SK-MEL-5 (cell line): ENCODE measurements around the gene RUSC1. TPM values are rescaled to one million over a fixed set of nuclear protein-coding genes. Genes with fewer than 3 reads are reported as not detected.

ENCODE experiments used
- DNase-seq: peaks from one replicate; pipeline ENCODE4 v3.0.0-alpha.2; 2016; ENCODE audit warnings: low read depth, low spot score
- in situ Hi-C: cut with HindIII; loops from 2 replicates; pipeline ENCODE4 v1.10.0; 2016; ENCODE audit warnings: low sequenced_read_pairs, high pct_unique_total_duplicates, low pct_unique_long_range_greater_than_20kb
- total RNA-seq: library from RNA; depleted of rRNA; stranded (reverse); fragments of >200 nt; shearing (Covaris generic); gene quantifications from 2 replicates; pipeline ENCODE4 v1.2.3, GENCODE V29; 2014

RUSC1 gene
- total RNA-seq, 1 experiment from 2014 or later: 8.3 TPM

GRCh38 chr1:155293086-155293749 lies 27.5 kb upstream of the RUSC1 start:
- DNase-seq: no peak
- in situ Hi-C loops: no loop called here

GRCh38 chr1:155294520-155295182 lies 26.0 kb upstream of the RUSC1 start:
- in situ Hi-C loops: no loop called here
- no peak for DNase-seq

- in situ Hi-C loops: no loop called here
- no peak for DNase-seq
Observed at GRCh38 chr1:155295183-155295941, 25.3 kb upstream of the RUSC1 start.

- no peak for DNase-seq
- in situ Hi-C loops: no loop called here
Observed at GRCh38 chr1:155295942-155296267, 24.8 kb upstream of the RUSC1 start.

GRCh38 chr1:155296661-155297060 lies 24.0 kb upstream of the RUSC1 start:
- in situ Hi-C loops: no loop called here
- no peak for DNase-seq

- in situ Hi-C loops: no loop called here
- no peak for DNase-seq
Observed at GRCh38 chr1:155297384-155297783, 23.3 kb upstream of the RUSC1 start.

GRCh38 chr1:155300024-155300423 lies 20.7 kb upstream of the RUSC1 start:
- no peak for DNase-seq
- in situ Hi-C loops: no loop called here

GRCh38 chr1:155300553-155301329 lies 20.0 kb upstream of the RUSC1 start:
- DNase-seq: no peak
- in situ Hi-C loops: no loop called here

GRCh38 chr1:155301342-155301841 lies 19.3 kb upstream of the RUSC1 start, which contains the start of gene PKLR:
Gene PKLR, minus strand, starts transcription at chr1:155301438. Its CDS starts 43 bp downstream, at chr1:155301395.
- in situ Hi-C loops: no loop called here
- no peak for DNase-seq

- in situ Hi-C loops: no loop called here
- DNase-seq: no peak
Observed at GRCh38 chr1:155304558-155305063, 16.1 kb upstream of the RUSC1 start.

- no peak for DNase-seq
- in situ Hi-C loops: no loop called here
Observed at GRCh38 chr1:155305881-155306391, 14.8 kb upstream of the RUSC1 start.

GRCh38 chr1:155307247-155307740 lies 13.4 kb upstream of the RUSC1 start:
- in situ Hi-C loops: no loop called here
- peak; percentile 85 for DNase-seq

GRCh38 chr1:155308493-155309422 lies 11.9 kb upstream of the RUSC1 start, which contains the start of gene FDPS:
Gene FDPS, plus strand, starts transcription at chr1:155308866. Its CDS starts 924 bp downstream, at chr1:155309790.
- in situ Hi-C loops: no loop called here
- peak; percentile 100 for DNase-seq

- in situ Hi-C loops: no loop called here
- DNase-seq: no peak
Observed at GRCh38 chr1:155309423-155310021, 11.2 kb upstream of the RUSC1 start.

GRCh38 chr1:155313261-155313660 lies 7.4 kb upstream of the RUSC1 start:
- in situ Hi-C loops: no loop called here
- no peak for DNase-seq

- in situ Hi-C loops: no loop called here
- no peak for DNase-seq
Observed at GRCh38 chr1:155316922-155317321, 3.8 kb upstream of the RUSC1 start.
